ENCODE data around the gene PRKAG2.

DNA sequence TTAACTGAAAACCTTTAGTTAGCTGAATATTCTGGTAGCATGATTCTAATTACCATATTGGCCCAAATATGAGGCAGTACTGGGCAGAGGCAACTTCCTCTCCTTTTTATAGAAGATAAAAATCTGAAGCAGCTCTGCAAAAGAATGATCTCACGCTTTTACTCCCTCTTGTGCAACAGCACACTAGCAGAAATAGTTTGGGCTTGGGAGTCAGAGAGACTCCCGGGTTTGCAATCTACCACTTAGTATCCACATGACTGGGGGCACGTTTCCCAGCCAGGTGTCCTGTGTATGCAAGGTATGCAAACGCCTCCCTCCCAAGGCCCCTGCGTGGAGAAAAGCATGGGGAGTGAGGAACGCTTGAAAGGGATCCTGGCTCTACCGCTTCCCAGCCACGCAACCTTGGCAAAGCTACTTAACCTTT is 310.0 kb downstream of the PRKAG2 start:
- no peak for TF ChIP-seq GTF2F1 (IDR thresholded peaks at IDR 0.05; ENCODE audit: borderline replicate concordance, low read depth, low read length)
- TF ChIP-seq POLR2AphosphoS5 (IDR thresholded peaks at IDR 0.05; ENCODE audit: low read depth, low read length): no peak
- TF ChIP-seq, protein P1, sequence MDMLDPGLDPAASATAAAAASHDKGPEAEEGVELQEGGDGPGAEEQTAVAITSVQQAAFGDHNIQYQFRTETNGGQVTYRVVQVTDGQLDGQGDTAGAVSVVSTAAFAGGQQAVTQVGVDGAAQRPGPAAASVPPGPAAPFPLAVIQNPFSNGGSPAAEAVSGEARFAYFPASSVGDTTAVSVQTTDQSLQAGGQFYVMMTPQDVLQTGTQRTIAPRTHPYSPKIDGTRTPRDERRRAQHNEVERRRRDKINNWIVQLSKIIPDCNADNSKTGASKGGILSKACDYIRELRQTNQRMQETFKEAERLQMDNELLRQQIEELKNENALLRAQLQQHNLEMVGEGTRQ (IDR thresholded peaks at IDR 0.05; ENCODE audit: low read length): no peak
- no peak for TF ChIP-seq YY1 (IDR thresholded peaks at IDR 0.05; ENCODE audit: low read depth, low read length)
- TF ChIP-seq NRF1 (IDR thresholded peaks at IDR 0.05; ENCODE audit: low read depth, low read length): no peak
- TF ChIP-seq, protein P2, sequence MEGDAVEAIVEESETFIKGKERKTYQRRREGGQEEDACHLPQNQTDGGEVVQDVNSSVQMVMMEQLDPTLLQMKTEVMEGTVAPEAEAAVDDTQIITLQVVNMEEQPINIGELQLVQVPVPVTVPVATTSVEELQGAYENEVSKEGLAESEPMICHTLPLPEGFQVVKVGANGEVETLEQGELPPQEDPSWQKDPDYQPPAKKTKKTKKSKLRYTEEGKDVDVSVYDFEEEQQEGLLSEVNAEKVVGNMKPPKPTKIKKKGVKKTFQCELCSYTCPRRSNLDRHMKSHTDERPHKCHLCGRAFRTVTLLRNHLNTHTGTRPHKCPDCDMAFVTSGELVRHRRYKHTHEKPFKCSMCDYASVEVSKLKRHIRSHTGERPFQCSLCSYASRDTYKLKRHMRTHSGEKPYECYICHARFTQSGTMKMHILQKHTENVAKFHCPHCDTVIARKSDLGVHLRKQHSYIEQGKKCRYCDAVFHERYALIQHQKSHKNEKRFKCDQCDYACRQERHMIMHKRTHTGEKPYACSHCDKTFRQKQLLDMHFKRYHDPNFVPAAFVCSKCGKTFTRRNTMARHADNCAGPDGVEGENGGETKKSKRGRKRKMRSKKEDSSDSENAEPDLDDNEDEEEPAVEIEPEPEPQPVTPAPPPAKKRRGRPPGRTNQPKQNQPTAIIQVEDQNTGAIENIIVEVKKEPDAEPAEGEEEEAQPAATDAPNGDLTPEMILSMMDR (IDR thresholded peaks at IDR 0.05; ENCODE audit: control extremely low read depth in 1 of 3, insufficient read depth in 1 of 3, low read depth in 1 of 3, low read length in 3 of 3): no peak
- no peak for TF ChIP-seq FOSL1 (IDR thresholded peaks at IDR 0.05; ENCODE audit: insufficient read depth, low read depth, low read length)
- no peak for TF ChIP-seq EP300 (IDR thresholded peaks at IDR 0.05; ENCODE audit: borderline replicate concordance in 1 of 2, low read depth in 2 of 2, low read length in 2 of 2)
- no peak for TF ChIP-seq RAD21 (IDR thresholded peaks at IDR 0.05 in 1 of 2, conservative IDR thresholded peaks at IDR 0.05 in 1 of 2; ENCODE audit: low read depth in 2 of 2, low read length in 2 of 2)
- TF ChIP-seq ZNF274 (IDR thresholded peaks at IDR 0.05; ENCODE audit: borderline replicate concordance, extremely low read depth, low read length): no peak

Measured in H1 (cell line).